ENCODE measurements around the gene EPB41L4B. TPM values are rescaled to one million over a fixed set of nuclear protein-coding genes. Genes with fewer than 3 reads are reported as not detected.

Gene EPB41L4B
- total RNA-seq, 2 donors from 2014 or later = 13.3 to 15.1 TPM

- Histone ChIP-seq H3K4me1 (replicated peaks) (no peaks in the 10 kb centered on the region), H3K36me3 (no peaks in the 10 kb centered on the region), H3K27me3 (replicated peaks; ENCODE audit: insufficient read depth) (no peaks in the 10 kb centered on the region), H3K9me3 (no peaks in the 10 kb centered on the region), H3K27ac (no peak overlapping the region), H3K4me3 (no peak overlapping the region)
- DNase-seq (ENCODE audit: low spot score) = no peak
- TF ChIP-seq, protein P1, sequence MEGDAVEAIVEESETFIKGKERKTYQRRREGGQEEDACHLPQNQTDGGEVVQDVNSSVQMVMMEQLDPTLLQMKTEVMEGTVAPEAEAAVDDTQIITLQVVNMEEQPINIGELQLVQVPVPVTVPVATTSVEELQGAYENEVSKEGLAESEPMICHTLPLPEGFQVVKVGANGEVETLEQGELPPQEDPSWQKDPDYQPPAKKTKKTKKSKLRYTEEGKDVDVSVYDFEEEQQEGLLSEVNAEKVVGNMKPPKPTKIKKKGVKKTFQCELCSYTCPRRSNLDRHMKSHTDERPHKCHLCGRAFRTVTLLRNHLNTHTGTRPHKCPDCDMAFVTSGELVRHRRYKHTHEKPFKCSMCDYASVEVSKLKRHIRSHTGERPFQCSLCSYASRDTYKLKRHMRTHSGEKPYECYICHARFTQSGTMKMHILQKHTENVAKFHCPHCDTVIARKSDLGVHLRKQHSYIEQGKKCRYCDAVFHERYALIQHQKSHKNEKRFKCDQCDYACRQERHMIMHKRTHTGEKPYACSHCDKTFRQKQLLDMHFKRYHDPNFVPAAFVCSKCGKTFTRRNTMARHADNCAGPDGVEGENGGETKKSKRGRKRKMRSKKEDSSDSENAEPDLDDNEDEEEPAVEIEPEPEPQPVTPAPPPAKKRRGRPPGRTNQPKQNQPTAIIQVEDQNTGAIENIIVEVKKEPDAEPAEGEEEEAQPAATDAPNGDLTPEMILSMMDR (IDR thresholded peaks at IDR 0.05) = no peak
- TF ChIP-seq POLR2A (IDR thresholded peaks at IDR 0.05) (no peak), POLR2AphosphoS5 (IDR thresholded peaks at IDR 0.05) (no peak)
- 96% methylated on average over 5 of the region's 5 CpGs for WGBS
- intact Hi-C loops (cut with DNase I) = no loop called here
Observed at GRCh38 chr9:109302606-109303005, 18.3 kb downstream of the EPB41L4B start.

- 65% methylated on average over 2 of the region's 2 CpGs for WGBS
- intact Hi-C loops (cut with DNase I) = no loop called here
Observed at GRCh38 chr9:109301012-109301411, 19.8 kb downstream of the EPB41L4B start.

GRCh38 chr9:109299891-109300290, 21.0 kb downstream of the EPB41L4B start:
- TF ChIP-seq, protein P1 (IDR thresholded peaks at IDR 0.05) = no peak
- no peak for TF ChIP-seq POLR2A (IDR thresholded peaks at IDR 0.05)
- TF ChIP-seq POLR2AphosphoS5 (IDR thresholded peaks at IDR 0.05) = no peak
- 85% methylated on average over 11 of the region's 11 CpGs for WGBS
- no peak for DNase-seq (ENCODE audit: low spot score)
- Histone ChIP-seq H3K27me3 (replicated peaks; ENCODE audit: insufficient read depth) (no peaks in the 10 kb centered on the region), H3K27ac (no peak overlapping the region), H3K4me1 (replicated peaks) (no peaks in the 10 kb centered on the region), H3K4me3 (no peak overlapping the region), H3K9me3 (no peaks in the 10 kb centered on the region), H3K36me3 (no peaks in the 10 kb centered on the region)
- intact Hi-C loops (cut with DNase I) = no loop called here

More at GRCh38 chr9:109301012-109301411, 19.8 kb downstream of the EPB41L4B start:
- H3K27ac ChIP-seq = no peak overlapping the region
- TF ChIP-seq POLR2A (IDR thresholded peaks at IDR 0.05) (no peak), POLR2AphosphoS5 (IDR thresholded peaks at IDR 0.05) (peak; percentile 79)
- DNase-seq (ENCODE audit: low spot score) = no peak
- H3K36me3 ChIP-seq = no peaks in the 10 kb centered on the region
- H3K27me3 ChIP-seq (replicated peaks; ENCODE audit: insufficient read depth) = no peaks in the 10 kb centered on the region
- H3K9me3 ChIP-seq = no peaks in the 10 kb centered on the region
- no peaks in the 10 kb centered on the region for H3K4me1 ChIP-seq (replicated peaks)
- no peak overlapping the region for H3K4me3 ChIP-seq

DNA sequence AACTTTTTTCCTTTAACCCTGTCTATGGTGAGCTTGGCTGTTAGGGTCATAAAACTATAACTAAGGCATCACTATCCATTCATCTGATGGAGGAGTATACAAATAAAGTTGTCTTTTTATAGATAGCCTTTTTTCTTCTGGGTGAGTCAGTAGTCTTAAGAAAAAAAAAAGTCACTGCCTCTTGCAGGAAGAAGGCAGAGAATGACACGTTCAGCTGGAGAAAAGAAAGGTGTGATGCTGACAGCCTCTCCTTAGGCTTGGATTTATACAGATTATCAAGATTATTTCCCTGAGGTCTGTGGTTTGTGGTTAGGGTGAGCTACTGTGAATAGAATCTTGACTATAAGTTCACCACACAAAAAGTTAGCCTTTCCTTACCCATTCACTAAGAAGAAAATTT, 23.0 kb downstream of the EPB41L4B start:
- no peaks in the 10 kb centered on the region for H3K4me1 ChIP-seq (replicated peaks)
- no peaks in the 10 kb centered on the region for H3K36me3 ChIP-seq
- no peaks in the 10 kb centered on the region for H3K9me3 ChIP-seq
- TF ChIP-seq POLR2A (IDR thresholded peaks at IDR 0.05) = no peak
- TF ChIP-seq, protein P1 (IDR thresholded peaks at IDR 0.05) = no peak
- no peak for TF ChIP-seq POLR2AphosphoS5 (IDR thresholded peaks at IDR 0.05)
- no peak for DNase-seq (ENCODE audit: low spot score)
- H3K4me3 ChIP-seq = no peak overlapping the region
- intact Hi-C loops (cut with DNase I) = no loop called here
- WGBS = 30% methylated on average over 1 of the region's 1 CpG
- no peak overlapping the region for H3K27ac ChIP-seq
- no peaks in the 10 kb centered on the region for H3K27me3 ChIP-seq (replicated peaks; ENCODE audit: insufficient read depth)

DNA sequence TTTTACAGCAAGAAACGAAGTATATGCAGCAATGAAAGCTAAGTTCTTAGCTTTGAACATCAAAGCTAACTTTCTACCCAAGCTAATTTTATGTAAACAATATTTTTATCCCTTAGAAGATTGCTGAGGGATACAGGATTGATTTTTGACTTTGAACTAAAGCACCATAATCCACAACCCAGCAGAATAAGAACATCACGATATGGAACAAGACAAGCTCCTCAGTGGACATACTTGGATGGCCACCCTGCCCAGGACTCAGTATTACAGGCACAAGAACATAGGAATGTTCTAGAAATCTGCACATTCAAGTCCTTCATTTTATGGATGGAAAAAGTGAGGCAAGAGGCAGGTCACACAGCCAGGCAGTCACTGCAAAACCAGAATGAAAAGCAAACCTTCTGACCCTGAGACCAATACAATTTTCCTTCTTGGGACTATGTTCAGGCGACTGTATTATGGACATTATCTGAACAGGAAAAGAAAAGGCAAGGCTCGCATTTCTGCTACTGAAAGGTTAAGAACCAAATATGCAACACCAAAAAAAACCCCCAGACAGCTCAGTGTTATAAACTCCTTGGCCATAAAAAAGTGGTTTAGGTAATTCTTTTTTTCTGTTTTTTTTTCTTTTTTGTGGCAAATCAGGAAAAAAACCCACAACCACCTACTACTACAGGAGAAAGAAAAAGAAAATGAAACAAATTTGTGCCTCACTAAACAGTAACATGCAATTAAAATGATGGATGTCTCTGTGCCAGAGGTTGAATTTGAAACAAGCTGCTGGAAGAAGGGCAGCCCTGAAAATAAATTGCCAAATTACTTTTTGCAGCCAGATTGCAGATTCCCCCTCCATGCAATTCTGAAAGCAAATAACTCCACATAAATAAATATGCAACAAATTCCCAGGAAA, 25.4 kb downstream of the EPB41L4B start:
- 51% methylated on average over 4 of the region's 4 CpGs for WGBS
- H3K36me3 ChIP-seq = no peaks in the 10 kb centered on the region
- intact Hi-C loops (cut with DNase I) = no loop called here
- H3K27me3 ChIP-seq (replicated peaks; ENCODE audit: insufficient read depth) = no peaks in the 10 kb centered on the region
- no peak overlapping the region for H3K4me3 ChIP-seq
- no peaks in the 10 kb centered on the region for H3K4me1 ChIP-seq (replicated peaks)
- TF ChIP-seq POLR2A (IDR thresholded peaks at IDR 0.05) (no peak), POLR2AphosphoS5 (IDR thresholded peaks at IDR 0.05) (no peak)
- TF ChIP-seq, protein P1 (IDR thresholded peaks at IDR 0.05) = no peak
- no peaks in the 10 kb centered on the region for H3K9me3 ChIP-seq
- no peak for DNase-seq (ENCODE audit: low spot score)
- no peak overlapping the region for H3K27ac ChIP-seq
